GM21526 (cell line): ENCODE measurements around the gene C14orf180.
"Not testable (repeated sequence)": the region's sequence is repeated elsewhere in the genome, so short reads cannot be mapped to it uniquely, and the experiment has no call there.

Experiments used
- ATAC-seq: cut with Tn5 transposase; IDR thresholded peaks from one replicate; pipeline ENCODE4 v1.9.1; 2021; ENCODE audit warnings: moderate library complexity; ENCODE audit not compliant: unreplicated experiment, low FRiP score

C14orf180 gene

GRCh38 chr14:104576232-104576969 is 3.2 kb upstream of the C14orf180 start:
- no peak for ATAC-seq

- no peak for ATAC-seq
These were observed 2.6 kb upstream of the C14orf180 start for GRCh38 chr14:104576970-104577332.

GRCh38 chr14:104577426-104577825 is 2.1 kb upstream of the C14orf180 start:
- no peak for ATAC-seq

GRCh38 chr14:104577847-104578301 is 1.7 kb upstream of the C14orf180 start:
- ATAC-seq: no peak

- ATAC-seq: no peak
These were observed 1.2 kb upstream of the C14orf180 start for GRCh38 chr14:104578321-104578720.

- ATAC-seq: not testable (repeated sequence)
These were observed 375 bp downstream of the C14orf180 start for GRCh38 chr14:104579939-104580338.

- no peak for ATAC-seq
These were observed 1.4 kb downstream of the C14orf180 start for GRCh38 chr14:104580961-104581360.

GRCh38 chr14:104581521-104581920 is 2.0 kb downstream of the C14orf180 start:
- no peak for ATAC-seq

GRCh38 chr14:104582005-104582404 is 2.4 kb downstream of the C14orf180 start:
- ATAC-seq: no peak

- no peak for ATAC-seq
These were observed 3.1 kb downstream of the C14orf180 start for GRCh38 chr14:104582662-104583061.

GRCh38 chr14:104583424-104584306 is 4.1 kb downstream of the C14orf180 start:
- ATAC-seq: no peak

- ATAC-seq: no peak
These were observed 5.0 kb downstream of the C14orf180 start for GRCh38 chr14:104584557-104584956.

GRCh38 chr14:104585966-104586697 is 6.6 kb downstream of the C14orf180 start:
- ATAC-seq: no peak

GRCh38 chr14:104586832-104587620 is 7.5 kb downstream of the C14orf180 start:
- ATAC-seq: no peak

- ATAC-seq: no peak
These were observed 8.1 kb downstream of the C14orf180 start for GRCh38 chr14:104587641-104588040.

GRCh38 chr14:104588066-104588857 is 8.7 kb downstream of the C14orf180 start:
- ATAC-seq: no peak

GRCh38 chr14:104589338-104590195 is 10.0 kb downstream of the C14orf180 start:
- ATAC-seq: no peak

- no peak for ATAC-seq
These were observed 10.8 kb downstream of the C14orf180 start for GRCh38 chr14:104590240-104590965.
